Activated CD4-positive, alpha-beta T cell treated with anti-CD3 and anti-CD28 coated beads, Interleukin-2, amount 10 ng/mL, durations not matched to agents 24 days and 14 days (primary cell): Measurements from ENCODE around the gene SEC14L2. TPM values are rescaled to one million over a fixed set of nuclear protein-coding genes. Genes with fewer than 3 reads are reported as not detected.

Source experiments
- total RNA-seq: library from RNA; stranded (reverse); gene quantifications from 2 replicates; pipeline ENCODE4 v1.2.3, GENCODE V29; 2022

The SEC14L2 gene
- total RNA-seq, 1 donor from 2014 or later = 26.7 TPM

Other genes starting within 250 kb of the SEC14L2 start
- gene LIF, start 150.3 kb upstream of the SEC14L2 start, total RNA-seq = 509 and 511 TPM in 2 replicates
- gene OSM, start 130.2 kb upstream of the SEC14L2 start, total RNA-seq = 61.0 and 62.8 TPM in 2 replicates
- 4.7 and 7.3 TPM in 2 replicates for gene CASTOR1, start 107.5 kb upstream of the SEC14L2 start, total RNA-seq
- gene TBC1D10A, start 70.1 kb upstream of the SEC14L2 start, total RNA-seq = 18.9 and 19.3 TPM in 2 replicates
- 314 and 319 TPM in 2 replicates for gene SF3A1, start 40.1 kb upstream of the SEC14L2 start, total RNA-seq
- gene CCDC157, start 40.0 kb upstream of the SEC14L2 start, total RNA-seq = 2.9 and 3.2 TPM in 2 replicates
- 10.4 and 15.2 TPM in 2 replicates for gene RNF215, start 9.6 kb upstream of the SEC14L2 start, total RNA-seq
- gene MTFP1, start 28.8 kb downstream of the SEC14L2 start, total RNA-seq = 79.3 and 80.5 TPM in 2 replicates
- not detected in 2 replicates for gene SEC14L3, start 75.0 kb downstream of the SEC14L2 start, total RNA-seq
- gene SEC14L4, start 108.7 kb downstream of the SEC14L2 start, total RNA-seq = not detected in 2 replicates
- not detected in 2 replicates for gene SEC14L6, start 149.7 kb downstream of the SEC14L2 start, total RNA-seq
- not detected in 2 replicates for gene GAL3ST1, start 177.6 kb downstream of the SEC14L2 start, total RNA-seq
- 170 and 173 TPM in 2 replicates for gene PES1, start 194.9 kb downstream of the SEC14L2 start, total RNA-seq
- gene TCN2, start 210.2 kb downstream of the SEC14L2 start, total RNA-seq = 0.35 and 0.45 TPM in 2 replicates
- 6.6 and 7.4 TPM in 2 replicates for gene SLC35E4, start 238.8 kb downstream of the SEC14L2 start, total RNA-seq